Duodenal mucosa (tissue), 2 donors: ENCODE results near the gene TBC1D16.

Source experiments
- H3K27ac ChIP-seq: one replicate; pipeline ENCODE4 v1.7.0; 2013; ENCODE audit warnings: low read depth, low read length
- H3K27me3 ChIP-seq, 2 donors: one replicate each; pipeline ENCODE4 v1.7.0; 2013; ENCODE audit warnings: low read length in 2 of 2, control low read depth in 1 of 2; ENCODE audit not compliant: insufficient read depth in 2 of 2, control insufficient read depth in 1 of 2
- H3K36me3 ChIP-seq, 2 donors: one replicate each; pipeline ENCODE4 v1.7.0; 2013; ENCODE audit warnings: low read length in 2 of 2, control low read depth in 1 of 2; ENCODE audit not compliant: insufficient read depth in 2 of 2, control insufficient read depth in 1 of 2
- H3K4me1 ChIP-seq, 2 donors: one replicate each; pipeline ENCODE4 v1.7.0; 2013; ENCODE audit warnings: low read length in 2 of 2, control low read depth in 1 of 2; ENCODE audit not compliant: insufficient read depth in 2 of 2, control insufficient read depth in 1 of 2
- H3K4me3 ChIP-seq, 2 donors: one replicate each; pipeline ENCODE4 v1.7.0; 2013; ENCODE audit warnings: low read length in 2 of 2, low read depth in 1 of 2
- H3K9ac ChIP-seq, 2 donors: one replicate each; pipeline ENCODE4 v1.7.0; 2013; ENCODE audit warnings: low read length in 2 of 2, low read depth in 1 of 2
- H3K9me3 ChIP-seq, 2 donors: one replicate each; pipeline ENCODE4 v1.7.0; 2013; ENCODE audit warnings: low read length in 2 of 2, control low read depth in 1 of 2; ENCODE audit not compliant: control insufficient read depth in 1 of 2

Gene TBC1D16

GRCh38 chr17:80034791-80035686, 633 bp downstream of the TBC1D16 start:
- H3K9me3 ChIP-seq: no peaks in the 10 kb centered on the region
- no peaks in the 10 kb centered on the region for H3K27me3 ChIP-seq
- H3K4me3 ChIP-seq: peak overlapping the region; percentile 78 to 81
- no peaks in the 10 kb centered on the region for H3K36me3 ChIP-seq
- H3K9ac ChIP-seq: peak overlapping the region; percentile 53 to 69
- peak overlapping the region; percentile 62 for H3K27ac ChIP-seq
- H3K4me1 ChIP-seq: peaks cover 17 to 31% of the 10 kb centered on the region in 2 donors

- H3K36me3 ChIP-seq: no peaks in the 10 kb centered on the region
- H3K27me3 ChIP-seq: no peaks in the 10 kb centered on the region
- H3K9me3 ChIP-seq: no peaks in the 10 kb centered on the region
- H3K9ac ChIP-seq: no peak overlapping the region
- peak overlapping the region in 1 of 2 donors; percentile 78 for H3K4me3 ChIP-seq
- H3K4me1 ChIP-seq: peaks cover 28 to 43% of the 10 kb centered on the region in 2 donors
- no peak overlapping the region for H3K27ac ChIP-seq
Measured at GRCh38 chr17:80033840-80034239, 1.8 kb downstream of the TBC1D16 start.

- H3K9ac ChIP-seq: no peak overlapping the region
- no peaks in the 10 kb centered on the region for H3K9me3 ChIP-seq
- H3K27ac ChIP-seq: no peak overlapping the region
- H3K36me3 ChIP-seq: no peaks in the 10 kb centered on the region
- H3K4me1 ChIP-seq: peaks cover 31 to 46% of the 10 kb centered on the region in 2 donors
- H3K4me3 ChIP-seq: no peak overlapping the region
- H3K27me3 ChIP-seq: no peaks in the 10 kb centered on the region
Measured at GRCh38 chr17:80032614-80033171, 3.0 kb downstream of the TBC1D16 start.

GRCh38 chr17:80031691-80032430, 3.8 kb downstream of the TBC1D16 start:
- Histone ChIP-seq H3K27ac (no peak overlapping the region), H3K36me3 (no peaks in the 10 kb centered on the region), H3K27me3 (no peaks in the 10 kb centered on the region), H3K9me3 (no peaks in the 10 kb centered on the region), H3K4me1 (peaks cover 31 to 42% of the 10 kb centered on the region in 2 donors), H3K4me3 (no peak overlapping the region), H3K9ac (no peak overlapping the region)

GRCh38 chr17:80030730-80031410, 4.8 kb downstream of the TBC1D16 start:
- Histone ChIP-seq H3K4me1 (peaks cover 31 to 46% of the 10 kb centered on the region in 2 donors), H3K27me3 (no peaks in the 10 kb centered on the region), H3K9ac (peak overlapping the region in 1 of 2 donors; percentile 51), H3K27ac (peak overlapping the region; percentile 45), H3K9me3 (no peaks in the 10 kb centered on the region), H3K4me3 (peak overlapping the region in 1 of 2 donors; percentile 16), H3K36me3 (no peaks in the 10 kb centered on the region)

- Histone ChIP-seq H3K27me3 (no peaks in the 10 kb centered on the region), H3K4me3 (no peak overlapping the region), H3K4me1 (peaks cover 32 to 47% of the 10 kb centered on the region in 2 donors), H3K27ac (no peak overlapping the region), H3K9me3 (no peaks in the 10 kb centered on the region), H3K9ac (no peak overlapping the region), H3K36me3 (no peaks in the 10 kb centered on the region)
Measured at GRCh38 chr17:80029258-80029974, 6.3 kb downstream of the TBC1D16 start.

GRCh38 chr17:80028030-80028429, 7.6 kb downstream of the TBC1D16 start:
- Histone ChIP-seq H3K4me3 (no peak overlapping the region), H3K4me1 (peaks cover 39 to 57% of the 10 kb centered on the region in 2 donors), H3K27ac (no peak overlapping the region), H3K36me3 (no peaks in the 10 kb centered on the region), H3K27me3 (no peaks in the 10 kb centered on the region), H3K9me3 (no peaks in the 10 kb centered on the region), H3K9ac (no peak overlapping the region)

GRCh38 chr17:80027043-80027435, 8.6 kb downstream of the TBC1D16 start:
- no peaks in the 10 kb centered on the region for H3K36me3 ChIP-seq
- H3K27me3 ChIP-seq: no peaks in the 10 kb centered on the region
- no peaks in the 10 kb centered on the region for H3K9me3 ChIP-seq
- H3K9ac ChIP-seq: no peak overlapping the region
- no peak overlapping the region for H3K4me3 ChIP-seq
- no peak overlapping the region for H3K27ac ChIP-seq
- peaks cover 37 to 59% of the 10 kb centered on the region in 2 donors for H3K4me1 ChIP-seq

GRCh38 chr17:80026359-80027042, 9.2 kb downstream of the TBC1D16 start:
- Histone ChIP-seq H3K27ac (no peak overlapping the region), H3K4me3 (no peak overlapping the region), H3K27me3 (no peaks in the 10 kb centered on the region), H3K9ac (no peak overlapping the region), H3K4me1 (peaks cover 32 to 57% of the 10 kb centered on the region in 2 donors), H3K36me3 (no peaks in the 10 kb centered on the region), H3K9me3 (no peaks in the 10 kb centered on the region)
